Activated CD8-positive, alpha-beta memory T cell treated with anti-CD3 and anti-CD28 coated beads for 36 hours (primary cell): ENCODE data around the gene MID1. TPM values are rescaled to one million over a fixed set of nuclear protein-coding genes. Genes with fewer than 3 reads are reported as not detected.

Experiments
- CTCF ChIA-PET: fragments of 350-600 bp; sonication (Branson Sonifier 250); formaldehyde crosslinking; loops from one replicate; lab custom pipeline; 2021; ENCODE audit warnings: antibody characterized with exemption; lab: Charles Lee
- POLR2A ChIA-PET: fragments of 350-600 bp; sonication (Branson Sonifier 250); formaldehyde crosslinking; loops from one replicate; lab custom pipeline; 2021; ENCODE audit warnings: antibody characterized with exemption; lab: Charles Lee
- total RNA-seq, 2 experiments: library from RNA; stranded (reverse); gene quantifications; one replicate each; pipeline ENCODE4 v1.2.3, GENCODE V29; 2021

The MID1 gene
- total RNA-seq, 2 experiments from 2014 or later: 0.08 to 0.10 TPM

DNA sequence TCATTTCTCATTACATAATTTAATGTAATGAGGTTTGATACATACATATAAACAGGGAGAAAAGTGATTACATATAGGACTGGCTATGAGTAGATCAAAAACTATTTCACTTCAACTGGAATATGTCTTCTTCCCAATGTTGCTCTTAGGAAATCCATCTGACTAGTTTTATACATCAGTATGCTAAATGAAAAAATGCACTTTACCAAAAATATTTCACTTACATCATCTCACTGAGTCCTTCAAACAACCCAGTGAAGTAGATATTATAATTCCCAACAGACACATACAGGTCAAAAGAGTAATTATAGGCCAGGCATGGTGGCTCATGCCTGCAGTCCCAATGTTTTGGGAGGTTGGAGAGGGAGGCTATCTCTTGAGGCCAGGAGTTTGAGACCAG lies 215.9 kb downstream of the MID1 start:
- CTCF ChIA-PET: no interaction called here

DNA sequence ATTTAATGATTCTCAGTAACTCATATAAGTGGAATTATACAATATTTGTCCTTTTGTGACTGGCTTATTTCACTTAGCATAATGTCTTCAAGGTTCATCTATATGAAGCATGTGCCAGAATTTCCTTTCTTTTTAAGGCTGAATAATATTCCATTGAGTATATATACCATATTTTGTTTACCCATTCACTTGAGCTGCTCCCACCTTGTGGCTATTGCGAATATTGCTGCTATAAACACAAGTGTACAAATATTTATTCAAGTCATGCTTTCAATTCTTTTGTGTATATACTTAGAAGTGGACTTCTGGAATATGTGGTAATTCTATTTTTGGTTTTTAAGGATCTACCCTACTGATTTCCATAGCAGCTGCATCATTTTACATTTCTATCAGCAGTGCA lies 219.1 kb downstream of the MID1 start:
- POLR2A ChIA-PET: no interaction called here
- CTCF ChIA-PET: no interaction called here

More for the DNA sequence above, 215.9 kb downstream of the MID1 start:
- POLR2A ChIA-PET: no interaction called here

DNA sequence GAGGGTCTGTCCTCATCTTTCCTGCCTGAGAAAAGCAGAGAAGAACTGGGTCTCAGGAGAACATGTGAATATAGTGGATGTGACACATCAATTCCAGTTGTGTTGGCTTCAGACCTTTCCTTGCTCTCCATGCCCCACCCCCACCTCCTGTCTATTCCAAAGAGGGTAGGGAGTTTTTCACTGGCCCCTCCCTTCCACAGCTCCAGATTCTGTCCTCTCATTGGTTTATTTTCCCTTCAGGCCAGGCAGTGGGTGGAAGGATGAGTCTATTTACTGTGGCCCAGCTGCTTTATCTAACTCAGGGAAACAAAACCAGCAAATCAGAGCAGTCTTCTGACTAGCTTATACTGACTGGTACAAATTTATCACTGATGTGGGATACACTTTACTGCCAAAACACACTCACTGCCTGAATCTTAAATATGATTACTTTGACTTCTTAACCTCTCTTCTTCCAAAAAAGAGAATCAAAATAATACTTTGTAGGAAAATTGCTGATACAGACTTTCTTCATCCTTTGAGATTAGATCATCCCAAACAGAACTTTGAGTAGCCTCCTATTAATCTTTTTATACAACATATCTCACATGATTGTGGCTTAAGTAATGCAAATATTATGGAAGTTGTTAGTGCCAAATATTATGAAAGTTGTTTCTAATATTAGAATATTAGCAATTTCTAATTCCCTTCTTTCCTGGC lies 221.2 kb downstream of the MID1 start:
- CTCF ChIA-PET: no interaction called here
- POLR2A ChIA-PET: no interaction called here

DNA sequence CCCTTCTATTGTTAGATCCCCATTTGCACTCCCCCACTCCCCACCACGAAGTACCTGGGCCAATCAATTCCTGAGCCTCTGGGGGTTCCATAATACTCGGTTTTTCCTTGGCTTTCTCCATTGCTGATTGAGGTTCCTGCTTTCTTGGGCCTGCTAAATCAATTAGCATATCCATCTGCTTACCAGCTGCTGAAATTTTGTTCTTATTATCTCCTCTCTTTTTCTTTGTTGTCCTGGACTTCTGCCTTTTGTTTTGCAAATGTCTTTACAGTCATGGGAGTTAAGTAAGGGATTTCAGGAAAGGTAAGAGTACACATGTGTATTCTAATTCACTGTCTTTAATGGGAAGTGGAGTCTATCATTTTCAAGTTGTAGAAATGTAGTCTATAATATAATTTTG lies 222.2 kb downstream of the MID1 start:
- POLR2A ChIA-PET: no interaction called here

DNA sequence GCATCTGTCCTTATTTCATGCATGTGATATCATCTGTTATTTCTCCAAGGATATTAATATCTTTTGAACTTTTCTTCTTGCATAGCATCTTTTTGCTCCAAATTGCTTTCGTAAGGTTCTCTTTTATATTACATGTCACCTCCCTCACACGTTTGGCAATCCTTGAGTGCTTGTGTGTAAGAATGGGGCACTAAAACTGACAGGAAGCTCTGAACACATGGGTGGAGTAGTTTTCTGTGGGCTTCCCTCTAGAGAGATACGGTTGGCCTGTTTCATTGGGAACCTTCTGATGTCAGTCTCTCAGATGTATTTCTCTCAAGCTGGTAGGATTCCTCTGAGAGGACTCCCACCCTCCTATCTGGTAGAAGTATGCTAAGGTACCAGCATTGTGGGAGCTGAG lies 223.0 kb downstream of the MID1 start:
- ChIA-PET CTCF (no interaction called here), POLR2A (no interaction called here)

More for the DNA sequence above, 222.2 kb downstream of the MID1 start:
- CTCF ChIA-PET: no interaction called here

DNA sequence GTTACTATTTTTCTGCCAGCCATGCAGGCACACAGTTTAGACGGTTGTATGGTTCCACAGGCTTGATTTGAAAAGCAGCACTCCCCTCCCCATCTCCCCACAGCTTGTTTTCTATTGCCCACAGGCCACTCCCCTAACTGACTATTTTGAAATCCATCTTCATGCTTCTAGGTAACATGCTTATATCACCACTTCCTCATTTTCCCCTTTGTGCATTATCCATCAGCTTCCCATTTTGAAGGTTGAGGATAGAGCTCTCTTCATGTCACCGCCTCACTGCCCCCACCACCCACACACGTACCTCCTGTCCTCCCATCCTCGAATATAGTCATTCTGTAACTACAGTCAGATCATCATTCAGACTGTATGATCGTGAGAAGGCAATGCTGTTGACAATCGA lies 224.7 kb downstream of the MID1 start:
- CTCF ChIA-PET: no interaction called here
- POLR2A ChIA-PET: no interaction called here
